Activated naive CD8-positive, alpha-beta T cell (primary cell): ENCODE results near the gene MEX3B.

ENCODE experiments used
- H3K27ac Mint-ChIP-seq: one replicate; pipeline ENCODE4 v1.8.0; 2021; ENCODE audit warnings: mixed read lengths
- H3K27me3 Mint-ChIP-seq: one replicate; pipeline ENCODE4 v1.8.0; 2021; ENCODE audit warnings: mixed read lengths
- H3K36me3 Mint-ChIP-seq: one replicate; pipeline ENCODE4 v1.8.0; 2021; ENCODE audit warnings: mixed read lengths
- H3K4me1 Mint-ChIP-seq: one replicate; pipeline ENCODE4 v1.8.0; 2021; ENCODE audit warnings: low read depth, mixed read lengths
- H3K4me3 Mint-ChIP-seq: one replicate; pipeline ENCODE4 v1.8.0; 2021; ENCODE audit warnings: mild to moderate bottlenecking, mixed read lengths
- H3K9me3 Mint-ChIP-seq: one replicate; pipeline ENCODE4 v1.8.0; 2021; ENCODE audit warnings: low read depth, mixed read lengths

MEX3B gene

GRCh38 chr15:82045892-82046665 is at the start of gene MEX3B:
Gene MEX3B, minus strand, starts transcription at chr15:82046018. Its CDS starts 313 bp downstream, at chr15:82045705.
- Mint-ChIP-seq H3K9me3 (no peaks in the 10 kb centered on the region), H3K4me3 (peak within 1 kb of the TSS; percentile 92), H3K27ac (peak within 1 kb of the TSS; percentile 72), H3K36me3 (no peaks in the 10 kb centered on the region), H3K4me1 (peaks cover 8% of the 10 kb centered on the region), H3K27me3 (peaks cover 2% of the 10 kb centered on the region)

- Mint-ChIP-seq H3K27me3 (no peaks in the 10 kb centered on the region), H3K4me3 (no peak overlapping the region), H3K36me3 (no peaks in the 10 kb centered on the region), H3K9me3 (no peaks in the 10 kb centered on the region), H3K27ac (no peak overlapping the region), H3K4me1 (no peaks in the 10 kb centered on the region)
Measured at GRCh38 chr15:82093774-82094211, 48.0 kb upstream of the MEX3B start.

- Mint-ChIP-seq H3K27me3 (no peaks in the 10 kb centered on the region), H3K9me3 (no peaks in the 10 kb centered on the region), H3K27ac (no peak overlapping the region), H3K4me3 (no peak overlapping the region), H3K36me3 (no peaks in the 10 kb centered on the region), H3K4me1 (no peaks in the 10 kb centered on the region)
Measured at GRCh38 chr15:82093325-82093724, 47.5 kb upstream of the MEX3B start.

GRCh38 chr15:82091636-82092140 is 45.9 kb upstream of the MEX3B start:
- Mint-ChIP-seq H3K4me3 (no peak overlapping the region), H3K36me3 (no peaks in the 10 kb centered on the region), H3K27me3 (no peaks in the 10 kb centered on the region), H3K4me1 (no peaks in the 10 kb centered on the region), H3K27ac (no peak overlapping the region), H3K9me3 (no peaks in the 10 kb centered on the region)

GRCh38 chr15:82086243-82086995 is 40.6 kb upstream of the MEX3B start:
- H3K4me3 Mint-ChIP-seq = no peak overlapping the region
- no peaks in the 10 kb centered on the region for H3K27me3 Mint-ChIP-seq
- no peaks in the 10 kb centered on the region for H3K4me1 Mint-ChIP-seq
- no peaks in the 10 kb centered on the region for H3K36me3 Mint-ChIP-seq
- H3K27ac Mint-ChIP-seq = no peak overlapping the region
- no peaks in the 10 kb centered on the region for H3K9me3 Mint-ChIP-seq

GRCh38 chr15:82081914-82082762 is 36.3 kb upstream of the MEX3B start:
- no peaks in the 10 kb centered on the region for H3K9me3 Mint-ChIP-seq
- no peaks in the 10 kb centered on the region for H3K36me3 Mint-ChIP-seq
- H3K4me1 Mint-ChIP-seq = no peaks in the 10 kb centered on the region
- H3K27me3 Mint-ChIP-seq = no peaks in the 10 kb centered on the region
- H3K27ac Mint-ChIP-seq = no peak overlapping the region
- H3K4me3 Mint-ChIP-seq = no peak overlapping the region

- peaks cover 3% of the 10 kb centered on the region for H3K27me3 Mint-ChIP-seq
- no peaks in the 10 kb centered on the region for H3K9me3 Mint-ChIP-seq
- no peak overlapping the region for H3K27ac Mint-ChIP-seq
- H3K4me3 Mint-ChIP-seq = no peak overlapping the region
- no peaks in the 10 kb centered on the region for H3K4me1 Mint-ChIP-seq
- no peaks in the 10 kb centered on the region for H3K36me3 Mint-ChIP-seq
Measured at GRCh38 chr15:82080774-82081173, 35.0 kb upstream of the MEX3B start.

GRCh38 chr15:82079736-82080135 is 33.9 kb upstream of the MEX3B start:
- no peaks in the 10 kb centered on the region for H3K9me3 Mint-ChIP-seq
- H3K4me1 Mint-ChIP-seq = no peaks in the 10 kb centered on the region
- H3K36me3 Mint-ChIP-seq = no peaks in the 10 kb centered on the region
- H3K27ac Mint-ChIP-seq = no peak overlapping the region
- peaks cover 3% of the 10 kb centered on the region for H3K27me3 Mint-ChIP-seq
- no peak overlapping the region for H3K4me3 Mint-ChIP-seq

GRCh38 chr15:82074610-82075009 is 28.8 kb upstream of the MEX3B start:
- H3K36me3 Mint-ChIP-seq = no peaks in the 10 kb centered on the region
- peaks cover 3% of the 10 kb centered on the region for H3K27me3 Mint-ChIP-seq

GRCh38 chr15:82072926-82073537 is 27.2 kb upstream of the MEX3B start:
- Mint-ChIP-seq H3K9me3 (no peaks in the 10 kb centered on the region), H3K27me3 (peaks cover 3% of the 10 kb centered on the region), H3K4me3 (no peak overlapping the region), H3K27ac (no peak overlapping the region), H3K4me1 (no peaks in the 10 kb centered on the region), H3K36me3 (no peaks in the 10 kb centered on the region)

More at GRCh38 chr15:82074610-82075009, 28.8 kb upstream of the MEX3B start:
- H3K4me1 Mint-ChIP-seq = no peaks in the 10 kb centered on the region
- no peak overlapping the region for H3K4me3 Mint-ChIP-seq
- no peak overlapping the region for H3K27ac Mint-ChIP-seq
- H3K9me3 Mint-ChIP-seq = no peaks in the 10 kb centered on the region

GRCh38 chr15:82066455-82066854 is 20.6 kb upstream of the MEX3B start:
- no peak overlapping the region for H3K27ac Mint-ChIP-seq
- peaks cover 11% of the 10 kb centered on the region for H3K27me3 Mint-ChIP-seq
- H3K4me3 Mint-ChIP-seq = no peak overlapping the region
- H3K36me3 Mint-ChIP-seq = no peaks in the 10 kb centered on the region
- H3K4me1 Mint-ChIP-seq = peaks cover 4% of the 10 kb centered on the region
- no peaks in the 10 kb centered on the region for H3K9me3 Mint-ChIP-seq

GRCh38 chr15:82064824-82065223 is 19.0 kb upstream of the MEX3B start:
- H3K4me3 Mint-ChIP-seq = no peak overlapping the region
- no peaks in the 10 kb centered on the region for H3K36me3 Mint-ChIP-seq
- H3K4me1 Mint-ChIP-seq = peaks cover 4% of the 10 kb centered on the region
- H3K27ac Mint-ChIP-seq = no peak overlapping the region
- H3K9me3 Mint-ChIP-seq = no peaks in the 10 kb centered on the region
- H3K27me3 Mint-ChIP-seq = peaks cover 14% of the 10 kb centered on the region

- Mint-ChIP-seq H3K27me3 (peaks cover 26% of the 10 kb centered on the region), H3K9me3 (no peaks in the 10 kb centered on the region), H3K4me1 (peaks cover 4% of the 10 kb centered on the region), H3K27ac (no peak overlapping the region), H3K4me3 (no peak overlapping the region), H3K36me3 (no peaks in the 10 kb centered on the region)
Measured at GRCh38 chr15:82062479-82063454, 16.9 kb upstream of the MEX3B start.
